VCaP (cell line): Measurements from ENCODE around the gene IFIH1.

ENCODE experiments used
- H3K27ac ChIP-seq: fragments of 450-650 bp; 2 replicates; pipeline ENCODE4 v1.5.1; 2017
- TF ChIP-seq, protein P1 (sequence below): fragments of 450-650 bp; conservative IDR thresholded peaks from 2 replicates; pipeline ENCODE4 v1.5.1; 2017; ENCODE audit warnings: mild to moderate bottlenecking, moderate library complexity

Gene IFIH1

DNA sequence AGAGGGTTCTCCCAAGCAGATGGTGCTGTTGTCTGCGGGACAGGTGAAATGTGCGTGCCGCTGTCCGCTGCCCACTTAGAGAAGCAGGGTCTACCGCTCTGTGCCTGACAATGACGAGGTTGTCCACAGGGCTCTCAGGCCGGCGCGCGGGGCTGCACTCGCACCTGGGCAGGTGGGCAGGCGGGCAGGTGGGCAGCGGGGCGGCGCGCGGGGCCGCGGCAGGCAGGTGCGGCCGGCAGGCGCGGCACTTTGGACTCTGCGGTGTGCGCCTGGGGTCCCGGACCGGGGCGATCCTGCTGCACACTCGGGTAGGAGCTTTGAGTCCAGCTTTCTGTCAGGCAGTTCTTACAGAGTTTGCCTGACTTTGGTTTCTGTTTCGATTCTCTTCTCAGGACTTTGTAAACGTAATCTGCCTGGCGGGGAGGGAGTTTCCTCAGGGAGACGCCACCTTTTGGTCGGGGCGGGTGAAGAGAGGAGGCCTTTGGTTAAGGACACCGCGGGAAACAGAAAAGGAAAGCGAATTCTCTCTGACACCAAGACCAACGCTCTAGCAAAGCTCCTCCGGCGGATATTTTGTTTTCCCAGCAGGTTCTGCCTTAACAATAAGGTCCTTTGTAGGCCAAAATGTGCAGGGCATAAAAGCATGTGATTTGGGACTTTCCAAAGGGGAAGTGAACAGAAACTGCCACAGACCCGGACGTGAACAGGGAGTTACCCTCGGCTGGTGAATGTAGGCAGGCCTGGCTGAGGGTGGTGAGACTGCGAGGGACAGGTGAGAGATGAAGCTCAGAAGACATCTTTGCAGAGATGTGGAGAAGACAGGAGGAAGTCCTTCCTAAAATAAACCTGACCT, at the start of gene IFIH1:
IFIH1 (minus strand) TSS at position 357 of the 853 bp plus-strand sequence. CDS start 377 bp downstream, outside the sequence.
- TF ChIP-seq, protein P1, sequence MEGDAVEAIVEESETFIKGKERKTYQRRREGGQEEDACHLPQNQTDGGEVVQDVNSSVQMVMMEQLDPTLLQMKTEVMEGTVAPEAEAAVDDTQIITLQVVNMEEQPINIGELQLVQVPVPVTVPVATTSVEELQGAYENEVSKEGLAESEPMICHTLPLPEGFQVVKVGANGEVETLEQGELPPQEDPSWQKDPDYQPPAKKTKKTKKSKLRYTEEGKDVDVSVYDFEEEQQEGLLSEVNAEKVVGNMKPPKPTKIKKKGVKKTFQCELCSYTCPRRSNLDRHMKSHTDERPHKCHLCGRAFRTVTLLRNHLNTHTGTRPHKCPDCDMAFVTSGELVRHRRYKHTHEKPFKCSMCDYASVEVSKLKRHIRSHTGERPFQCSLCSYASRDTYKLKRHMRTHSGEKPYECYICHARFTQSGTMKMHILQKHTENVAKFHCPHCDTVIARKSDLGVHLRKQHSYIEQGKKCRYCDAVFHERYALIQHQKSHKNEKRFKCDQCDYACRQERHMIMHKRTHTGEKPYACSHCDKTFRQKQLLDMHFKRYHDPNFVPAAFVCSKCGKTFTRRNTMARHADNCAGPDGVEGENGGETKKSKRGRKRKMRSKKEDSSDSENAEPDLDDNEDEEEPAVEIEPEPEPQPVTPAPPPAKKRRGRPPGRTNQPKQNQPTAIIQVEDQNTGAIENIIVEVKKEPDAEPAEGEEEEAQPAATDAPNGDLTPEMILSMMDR: peak; percentile 47
- H3K27ac ChIP-seq: peak within 1 kb of the TSS; percentile 95

DNA sequence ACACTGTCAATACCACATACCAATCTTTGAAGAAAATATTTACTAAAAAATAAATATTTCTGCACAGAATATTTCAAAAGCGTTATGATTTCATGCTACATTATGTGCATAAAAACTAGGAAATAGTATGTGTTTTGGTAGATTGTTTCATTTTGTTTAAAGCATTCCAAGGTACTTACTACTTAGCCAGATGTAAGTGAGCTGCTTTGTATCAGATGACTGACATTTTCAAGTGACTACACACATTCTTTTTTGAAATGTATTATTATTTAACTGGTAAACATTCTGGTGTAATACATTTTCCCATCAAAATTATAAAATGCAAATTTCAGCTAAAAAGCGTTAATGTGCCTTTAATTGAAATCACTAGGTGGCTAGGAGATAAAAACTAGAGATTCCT, 46.9 kb upstream of the IFIH1 start:
- no peak overlapping the region for H3K27ac ChIP-seq
- TF ChIP-seq, protein P1: no peak

DNA sequence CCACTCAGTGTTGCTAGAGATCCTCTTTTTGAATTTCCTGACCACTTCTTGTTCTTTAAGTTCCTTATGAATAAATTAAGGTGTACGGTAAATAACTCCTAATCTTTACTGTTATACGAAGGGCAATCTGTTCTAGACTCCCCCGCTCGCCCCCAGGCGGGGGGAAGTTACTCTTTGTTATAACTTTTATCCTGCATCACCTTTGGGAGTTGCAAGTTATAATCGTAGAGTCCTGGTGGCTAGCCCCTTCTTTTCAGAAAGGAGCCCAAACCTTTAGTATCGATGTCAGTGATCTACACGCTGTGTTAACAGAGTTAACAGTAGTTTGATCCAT, 26.1 kb upstream of the IFIH1 start:
- peak overlapping the region; percentile 71 for H3K27ac ChIP-seq
- TF ChIP-seq, protein P1: no peak

DNA sequence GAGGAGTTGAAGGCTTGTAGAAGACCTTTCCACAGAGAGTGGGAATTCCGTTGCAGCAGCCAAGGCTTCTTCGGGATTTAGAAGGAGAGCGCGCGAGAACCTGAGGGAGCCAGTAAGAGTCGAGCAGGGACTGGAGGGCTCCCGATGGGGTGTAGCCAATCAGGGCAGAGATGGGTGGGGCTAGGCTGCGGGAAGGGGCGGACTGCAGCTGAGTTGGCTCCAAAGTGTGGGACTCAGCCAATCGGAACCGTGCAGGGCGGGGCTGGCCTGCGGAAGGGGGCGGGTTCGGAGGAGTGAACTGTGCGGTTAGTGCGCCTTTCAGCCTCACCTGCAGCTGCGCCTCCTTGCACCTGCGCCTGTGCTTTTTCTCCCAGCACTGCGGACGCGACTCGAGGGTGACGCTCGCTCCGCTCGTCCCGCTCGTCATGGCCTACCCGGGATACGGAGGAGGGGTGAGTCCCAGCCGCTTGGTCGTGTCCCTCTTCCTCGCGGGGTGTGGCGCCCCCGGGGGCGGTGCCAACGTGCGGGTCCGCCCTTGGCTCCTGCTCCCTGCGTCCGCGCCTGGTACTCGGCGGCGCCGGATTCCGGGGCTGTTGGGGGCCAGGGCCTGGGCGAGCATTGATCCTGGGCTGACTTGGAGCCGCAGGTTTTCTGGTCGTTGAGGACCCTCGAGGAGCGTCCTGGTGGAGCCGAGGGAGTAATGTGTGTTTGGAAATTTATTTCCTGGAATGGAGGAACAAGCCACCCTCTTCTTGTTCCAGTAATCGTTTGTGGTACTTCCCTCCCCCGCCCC, 25.5 kb upstream of the IFIH1 start, which contains the start of gene GCA:
GCA (plus strand) TSS at position 309 of the 793 bp plus-strand sequence; CDS start at position 426, 117 bp downstream.
- TF ChIP-seq, protein P1: no peak
- H3K27ac ChIP-seq: peak within 1 kb of the TSS; percentile 71

DNA sequence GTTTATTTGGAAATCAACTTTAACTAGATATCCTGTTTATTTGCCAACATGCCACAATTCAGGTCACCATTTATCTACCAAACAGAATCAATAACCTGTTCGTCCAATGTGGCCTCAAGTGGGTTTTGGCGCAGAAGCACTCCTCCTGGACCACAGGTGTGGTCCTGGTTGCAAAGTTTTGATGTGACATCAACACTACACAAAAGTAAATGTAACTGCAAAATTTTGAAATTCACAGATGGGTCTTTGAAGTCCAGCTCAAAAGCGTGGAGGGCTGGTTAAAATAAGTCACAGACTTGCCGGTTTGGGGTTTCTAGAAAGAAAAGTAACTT, 25.0 kb upstream of the IFIH1 start:
- TF ChIP-seq, protein P1: no peak
- H3K27ac ChIP-seq: peak overlapping the region; percentile 71

DNA sequence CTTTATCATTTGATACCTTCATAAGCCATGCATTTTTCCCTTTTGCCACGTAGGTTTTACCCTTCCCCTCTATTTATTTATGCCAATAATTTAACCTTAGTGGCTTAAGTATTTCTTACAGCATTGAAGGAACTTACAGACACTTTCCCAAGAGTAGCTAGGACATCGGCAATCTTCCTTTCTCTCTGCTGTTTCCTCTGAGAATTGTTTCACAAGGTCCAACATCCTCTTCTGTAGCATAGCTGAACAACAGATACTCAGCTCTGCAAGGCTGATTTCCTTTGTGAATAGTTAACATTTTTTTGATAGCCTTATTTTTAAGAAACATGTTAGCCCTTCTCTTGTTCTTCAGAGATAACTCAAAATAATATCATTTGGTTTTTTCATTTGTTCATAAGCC, 24.4 kb upstream of the IFIH1 start:
- TF ChIP-seq, protein P1: no peak

DNA sequence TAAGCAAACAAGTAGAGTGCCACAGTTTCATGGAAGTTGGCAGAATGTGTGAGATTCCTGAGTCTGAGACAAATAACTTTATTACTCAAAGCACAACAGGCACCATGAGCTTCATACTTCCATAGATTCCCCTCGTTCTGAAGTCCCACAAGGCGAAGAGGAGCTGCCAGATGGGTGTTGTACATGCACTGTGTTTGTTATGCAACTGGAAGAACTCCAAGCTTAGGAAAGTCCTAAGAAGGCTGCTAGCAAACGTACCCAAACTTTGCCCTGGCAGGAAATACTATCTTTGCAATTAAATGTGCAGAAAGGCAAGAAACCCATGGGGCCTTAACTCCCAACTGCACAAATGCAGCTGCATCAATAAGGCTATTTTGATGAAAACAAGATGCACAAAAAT, 23.8 kb upstream of the IFIH1 start:
- TF ChIP-seq, protein P1: no peak
- H3K27ac ChIP-seq: no peak overlapping the region

More for the DNA sequence above, 24.4 kb upstream of the IFIH1 start:
- no peak overlapping the region for H3K27ac ChIP-seq
